Activated CD4-positive, alpha-beta T cell treated with anti-CD3 and anti-CD28 coated beads for 48 hours (primary cell): Measurements from ENCODE around the gene SPATA4.
"Not testable (repeated sequence)": the region's sequence is repeated elsewhere in the genome, so short reads cannot be mapped to it uniquely, and the experiment has no call there.

Experiments used
- DNase-seq: peaks from one replicate; pipeline ENCODE4 v3.0.0-alpha.2; 2020

SPATA4 gene

DNA sequence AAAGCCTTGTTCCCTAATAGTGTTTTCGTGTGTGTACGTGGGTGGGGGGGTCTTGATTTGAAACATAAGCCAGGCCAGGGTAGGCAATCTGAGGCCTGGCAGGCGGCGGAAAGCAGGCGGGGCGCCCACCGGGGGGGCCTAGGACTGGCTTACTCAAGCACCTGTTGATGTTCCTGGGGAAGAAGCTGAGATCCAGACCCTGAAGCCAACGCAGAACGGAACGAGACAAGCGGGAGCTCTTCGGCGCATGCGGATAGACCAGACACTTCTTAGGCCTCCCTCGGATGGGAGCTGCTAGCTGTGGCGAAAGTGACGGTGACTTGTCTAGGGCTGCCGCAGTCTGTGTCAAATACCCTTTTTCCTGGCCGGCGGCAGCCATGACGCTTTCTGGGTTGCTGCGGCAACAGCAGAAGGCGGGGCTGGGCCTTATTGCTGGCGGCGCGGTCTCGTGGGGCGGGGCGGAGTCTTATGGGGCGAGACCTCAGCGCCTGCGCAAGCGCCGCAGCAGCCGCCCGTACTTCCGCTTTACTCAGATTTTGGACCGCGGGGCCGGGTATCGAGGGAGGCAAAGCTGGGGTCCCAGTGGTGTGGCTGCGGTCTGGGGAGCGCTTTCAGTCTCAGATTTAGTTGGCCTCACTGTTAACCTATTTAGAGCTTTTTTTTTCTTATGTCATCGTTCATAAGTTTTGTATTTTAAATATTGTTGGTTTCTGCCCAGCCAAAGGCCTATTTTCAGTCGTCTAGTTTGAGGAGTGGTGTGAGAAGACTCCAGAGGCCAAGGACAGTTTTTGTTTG, at the start of gene SPATA4:
SPATA4 (minus strand) TSS at position 402 of the 795 bp plus-strand sequence; CDS start at position 379, 23 bp downstream.
- peak; percentile 97 for DNase-seq

DNA sequence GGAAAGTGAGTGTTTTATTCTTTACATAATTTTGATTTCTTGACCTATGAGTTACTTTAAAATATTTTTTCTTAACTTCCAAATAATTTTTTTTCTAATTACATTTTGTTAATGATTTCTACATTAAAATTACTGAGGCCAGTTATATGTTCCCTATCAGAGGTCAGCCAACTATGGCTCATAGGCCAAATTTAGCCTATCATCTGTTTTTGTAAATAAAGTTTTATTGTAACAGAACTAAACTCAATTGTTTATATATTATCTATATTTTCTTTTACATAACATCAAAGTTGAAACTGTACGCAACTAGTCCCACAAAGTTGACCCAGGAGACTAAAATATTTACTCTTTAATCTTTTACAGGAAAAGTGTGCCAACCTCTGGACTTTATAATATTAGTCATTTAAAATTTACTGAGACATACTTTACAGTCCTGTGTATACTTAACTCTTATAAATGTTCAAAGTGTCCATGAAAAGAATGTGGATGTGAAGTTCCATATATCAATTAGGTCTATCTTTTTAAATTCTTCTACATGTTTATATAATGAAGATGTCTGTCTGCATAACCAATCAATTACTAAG, 47.5 kb upstream of the SPATA4 start:
- DNase-seq: no peak

GRCh38 chr4:176241703-176242102, 46.3 kb upstream of the SPATA4 start:
- no peak for DNase-seq

GRCh38 chr4:176238826-176239225, 43.4 kb upstream of the SPATA4 start:
- no peak for DNase-seq

DNA sequence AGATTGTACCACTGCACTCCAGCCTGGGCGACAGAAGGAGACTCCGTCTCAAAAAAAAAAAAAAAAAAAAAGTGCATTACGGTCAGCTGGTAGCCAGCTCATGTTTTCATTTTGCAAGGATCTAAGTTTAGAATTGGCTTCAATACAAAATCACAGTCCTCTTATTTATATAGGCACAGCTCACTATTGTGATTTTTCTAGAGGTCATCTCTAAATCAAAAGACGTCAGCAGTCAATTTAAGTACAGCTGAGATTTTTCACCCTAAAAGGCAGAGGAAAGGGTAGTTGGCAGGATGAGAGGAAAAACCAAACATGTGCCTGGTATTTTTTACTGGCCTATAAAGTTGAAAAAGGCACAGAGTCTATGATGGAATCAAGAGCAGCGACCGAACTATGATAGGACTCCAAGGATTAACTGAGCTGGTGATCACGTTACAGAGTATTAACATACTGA, 42.8 kb upstream of the SPATA4 start:
- no peak for DNase-seq

DNA sequence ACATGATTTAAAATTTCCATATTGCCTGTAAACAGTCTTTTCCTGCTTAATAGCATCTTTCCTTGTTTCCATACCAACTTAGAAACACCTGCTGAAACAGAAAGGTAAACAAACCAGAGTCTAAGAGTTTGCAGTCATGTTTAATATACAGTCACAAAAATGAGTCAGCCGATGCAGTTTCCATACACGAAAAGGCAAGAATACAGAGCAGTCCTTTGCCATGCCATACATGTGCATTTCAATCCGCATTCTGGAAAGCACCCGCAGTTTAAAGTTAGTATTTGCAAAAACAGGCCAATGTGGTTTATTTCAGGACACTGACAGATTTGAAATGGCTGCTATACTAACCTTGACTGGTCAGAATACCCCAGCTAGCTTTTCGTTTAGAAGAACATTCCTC, 41.6 kb upstream of the SPATA4 start:
- no peak for DNase-seq

GRCh38 chr4:176230836-176231235, 35.5 kb upstream of the SPATA4 start:
- DNase-seq: no peak

DNA sequence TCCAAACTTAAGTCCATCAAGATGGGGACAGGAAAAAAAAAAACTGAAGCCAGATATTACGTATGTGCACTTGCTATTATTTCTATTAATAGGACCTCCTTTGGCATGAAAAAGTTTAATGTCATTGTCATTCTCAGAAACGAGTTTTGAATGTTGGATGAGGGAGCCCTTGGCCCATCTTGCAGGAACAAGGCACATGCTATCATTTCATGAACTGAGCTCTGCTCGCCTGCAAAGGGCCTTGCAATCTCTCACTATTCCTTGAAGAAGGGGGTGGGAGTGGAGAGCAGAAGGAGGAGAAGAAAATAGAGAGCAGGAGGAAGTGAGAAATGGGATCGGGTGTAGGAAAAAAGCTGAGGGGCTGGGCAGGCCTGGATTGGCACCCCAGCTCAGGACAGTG, 34.3 kb upstream of the SPATA4 start:
- no peak for DNase-seq

- no peak for DNase-seq
Observed at GRCh38 chr4:176226736-176227135, 31.4 kb upstream of the SPATA4 start.

DNA sequence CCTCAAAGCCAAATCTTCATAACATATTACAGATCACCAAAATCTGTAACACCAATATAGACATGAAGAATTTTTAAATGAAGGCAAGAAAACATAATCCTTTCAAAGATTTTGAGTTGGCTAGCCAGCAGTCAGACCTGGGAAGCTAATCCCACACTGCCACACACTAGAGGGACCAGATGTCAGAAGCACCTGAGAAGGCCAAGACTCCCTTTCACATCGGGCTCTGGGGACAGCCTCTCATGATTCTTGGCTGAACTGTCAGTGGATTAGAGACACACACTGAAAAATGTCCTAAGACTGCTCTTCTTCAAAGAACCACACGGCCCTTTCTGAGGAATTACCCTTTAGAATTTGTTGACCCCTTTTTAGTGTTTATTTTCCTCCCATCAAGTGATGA, 28.2 kb upstream of the SPATA4 start:
- DNase-seq: no peak

GRCh38 chr4:176222149-176222548, 26.8 kb upstream of the SPATA4 start:
- no peak for DNase-seq

DNA sequence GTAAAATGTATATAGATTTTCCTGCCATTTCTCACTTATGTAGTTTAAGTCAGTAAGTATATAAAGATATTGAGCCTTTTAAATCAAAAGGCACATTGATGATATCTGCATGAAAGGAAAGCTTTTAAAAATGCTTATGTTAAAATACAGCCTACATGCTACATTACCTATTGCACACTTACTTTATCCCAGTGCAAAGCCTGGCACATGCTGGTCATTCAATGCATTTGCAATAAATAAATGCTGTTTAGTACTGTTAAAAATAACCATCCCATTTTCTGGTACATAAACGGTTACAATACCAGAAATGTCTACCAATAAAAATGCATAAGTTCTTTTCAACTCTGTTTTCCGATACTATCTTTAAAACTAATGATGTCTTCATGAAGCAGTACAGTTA, 22.1 kb upstream of the SPATA4 start:
- no peak for DNase-seq

DNA sequence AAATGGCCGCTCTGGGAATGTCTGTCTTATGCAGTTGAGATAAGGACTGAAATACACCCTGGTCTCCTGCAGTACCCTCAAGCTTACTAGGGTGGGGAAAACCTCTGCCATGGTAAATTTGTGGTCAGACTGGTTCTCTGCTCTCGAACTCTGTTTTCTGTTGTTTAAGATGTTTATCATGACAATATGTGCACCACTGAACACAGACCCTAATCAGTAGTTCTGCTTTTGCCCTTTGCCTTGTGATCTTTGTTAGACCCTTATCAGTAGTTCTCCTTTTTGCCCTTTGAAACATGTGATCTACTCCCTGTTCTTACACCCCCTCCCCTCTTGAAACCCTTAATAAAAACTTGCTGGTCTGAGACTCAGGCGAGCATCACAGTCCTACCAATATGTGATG, 17.0 kb upstream of the SPATA4 start:
- not testable (repeated sequence) for DNase-seq

DNA sequence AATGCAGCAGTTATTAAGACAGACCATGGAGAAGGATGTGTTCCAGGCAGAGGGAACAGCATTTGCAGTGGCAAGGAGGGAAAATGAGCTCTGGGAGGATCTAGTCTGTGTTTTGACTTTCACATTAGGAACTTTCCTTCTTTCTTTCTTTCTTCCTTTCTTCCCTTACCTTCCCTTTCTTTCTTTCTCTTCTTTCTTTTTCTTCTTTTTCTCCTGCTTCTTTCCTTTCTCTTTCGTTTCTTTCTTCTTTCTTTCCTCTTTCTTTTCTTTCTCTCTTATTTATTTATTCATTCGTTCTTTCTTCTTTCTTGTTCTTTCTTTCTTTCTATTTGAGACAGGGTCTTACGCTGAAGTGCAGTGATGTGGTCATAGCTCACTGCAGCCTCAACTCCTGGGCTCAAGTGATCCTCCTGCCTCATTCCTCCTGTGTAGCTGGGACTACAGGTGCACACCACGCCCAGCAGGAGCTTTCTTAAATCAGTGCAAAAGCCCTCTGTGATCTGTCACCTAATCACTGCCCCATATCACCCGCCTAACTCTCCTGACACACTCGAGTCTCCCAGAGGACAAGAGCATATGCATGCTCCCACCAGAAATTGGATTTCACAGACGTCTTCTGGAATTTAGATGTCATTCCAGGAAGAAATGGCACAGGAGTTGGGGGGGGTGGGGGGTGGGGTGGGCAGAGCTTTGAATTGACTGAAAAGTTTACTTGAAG, 15.4 kb upstream of the SPATA4 start:
- DNase-seq: no peak

DNA sequence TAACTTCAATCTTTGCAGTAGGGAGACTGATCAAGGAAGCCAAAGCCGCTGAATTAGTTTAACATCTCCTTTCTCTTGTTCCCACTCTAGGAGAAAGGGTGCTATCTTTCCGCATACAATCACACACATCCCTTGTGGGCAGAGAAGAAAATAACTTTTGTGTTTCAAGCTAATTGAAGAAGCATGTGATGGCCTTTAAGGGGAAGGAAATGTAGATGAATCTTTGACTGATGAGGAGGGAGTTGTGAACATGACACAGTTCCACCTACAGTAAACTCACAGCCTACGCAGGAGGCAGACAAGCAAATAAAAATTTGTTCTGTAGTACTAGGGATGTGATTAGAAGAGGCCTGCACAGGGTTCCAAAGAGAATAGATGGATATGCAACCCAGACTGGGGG, 14.7 kb upstream of the SPATA4 start:
- no peak for DNase-seq

DNA sequence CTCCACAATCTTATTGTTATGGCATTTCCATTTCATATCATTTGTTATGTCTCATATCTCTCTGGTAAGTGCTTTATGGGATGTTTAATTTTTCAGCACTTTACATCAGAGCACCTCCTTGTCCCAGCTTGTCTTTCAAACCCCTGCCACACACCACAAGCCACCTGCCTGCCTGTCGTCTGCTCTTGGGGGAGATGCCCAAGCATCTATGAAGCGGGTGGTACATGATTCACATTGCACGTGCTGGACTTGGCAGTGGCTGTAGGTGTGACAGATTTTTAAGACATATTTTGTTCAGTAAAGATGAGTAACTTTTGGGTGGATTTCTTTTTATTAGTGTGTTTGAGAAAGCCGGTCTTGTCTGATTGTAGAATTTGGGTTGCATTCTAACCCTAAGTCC, 14.2 kb upstream of the SPATA4 start:
- DNase-seq: no peak

- no peak for DNase-seq
Observed at GRCh38 chr4:176207839-176208238, 12.5 kb upstream of the SPATA4 start.

GRCh38 chr4:176205299-176205698, 9.9 kb upstream of the SPATA4 start:
- DNase-seq: no peak

DNA sequence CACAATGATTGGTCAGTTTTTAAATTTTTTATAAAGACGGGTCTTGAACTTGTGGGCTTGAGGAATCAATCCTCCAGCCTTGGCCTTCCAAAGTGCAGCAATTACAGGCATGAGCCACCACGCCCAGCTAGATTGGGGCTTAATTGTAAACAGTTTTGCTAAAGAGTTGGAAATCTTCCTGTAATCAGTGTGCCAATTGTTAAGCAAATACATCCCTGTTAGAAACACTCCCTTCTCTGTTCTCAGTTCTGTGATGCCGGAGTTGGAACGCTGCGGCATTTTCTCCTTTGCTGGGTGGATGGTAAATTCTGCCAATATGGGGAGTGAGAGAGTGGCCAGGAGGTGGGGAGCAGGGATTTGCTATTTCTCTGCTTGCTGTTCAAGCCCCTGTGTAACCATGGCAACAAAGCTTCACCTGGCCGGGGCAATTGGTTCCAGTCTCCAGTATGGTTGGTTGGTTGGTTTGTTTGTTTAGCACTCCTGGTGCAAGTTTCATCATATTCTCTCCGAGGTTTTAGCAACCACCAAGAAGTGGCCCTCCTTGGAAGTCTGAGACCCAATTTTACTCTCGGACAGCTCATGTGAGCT, 3.0 kb upstream of the SPATA4 start:
- DNase-seq: no peak

DNA sequence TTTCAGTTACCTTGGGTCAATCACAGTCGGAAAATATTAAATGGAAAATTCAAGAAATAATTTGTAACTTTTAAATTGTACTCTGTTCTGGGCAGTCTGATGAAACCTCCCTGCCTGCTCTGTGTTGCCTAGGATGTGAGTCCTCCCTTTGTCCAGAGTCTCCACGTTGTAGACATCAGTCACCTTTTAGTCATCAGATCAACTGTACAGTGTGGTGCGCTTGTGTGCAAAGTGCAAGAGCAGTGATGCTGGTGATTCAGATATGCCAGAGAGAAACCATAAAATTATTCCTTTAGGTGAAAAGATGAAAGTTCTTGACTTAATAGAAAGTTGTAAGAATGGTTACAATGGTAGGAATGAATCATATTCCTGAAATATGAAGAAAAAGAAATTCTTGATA, 1.4 kb downstream of the SPATA4 start:
- DNase-seq: peak; percentile 66

- DNase-seq: no peak
Observed at GRCh38 chr4:176193126-176193525, 2.3 kb downstream of the SPATA4 start.

DNA sequence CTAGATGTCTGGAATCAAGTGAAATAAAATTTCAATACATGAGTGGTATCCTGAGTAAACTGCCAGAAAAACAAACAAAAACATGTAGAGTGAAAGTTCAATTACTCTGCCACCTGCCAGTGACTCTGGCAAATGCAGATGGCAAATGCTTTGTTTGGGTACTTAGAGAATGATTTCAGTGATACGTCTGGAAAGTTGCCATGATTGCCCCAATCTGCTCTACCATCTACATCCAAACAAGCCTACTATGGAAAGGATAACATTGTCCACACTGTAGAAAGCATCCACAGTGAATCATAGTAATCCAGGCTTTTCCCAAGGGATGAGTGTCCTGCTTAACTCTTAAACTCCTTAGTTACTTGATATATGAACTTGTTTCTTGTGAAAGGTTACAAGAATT, 3.4 kb downstream of the SPATA4 start:
- DNase-seq: no peak
